A673 (cell line): ENCODE results near the gene TRPM4.

ENCODE experiments used
- EZH2 ChIP-seq: fragments of 200-600 bp; sonication (generic); IDR thresholded peaks from 2 replicates; pipeline ENCODE4 v1.6.1; 2017; ENCODE audit warnings: borderline replicate concordance, low read depth, mild to moderate bottlenecking, mixed read lengths, antibody characterized with exemption, low read length; ENCODE audit not compliant: poor library complexity, severe bottlenecking
- TF ChIP-seq, protein P1 (sequence below): fragments of 300-800, 200-600 bp; sonication (generic); conservative IDR thresholded peaks from 2 replicates; pipeline ENCODE4 v1.5.1; 2017; ENCODE audit warnings: low read depth, mild to moderate bottlenecking, antibody characterized with exemption, low read length, moderate library complexity, mixed read lengths

DNA sequence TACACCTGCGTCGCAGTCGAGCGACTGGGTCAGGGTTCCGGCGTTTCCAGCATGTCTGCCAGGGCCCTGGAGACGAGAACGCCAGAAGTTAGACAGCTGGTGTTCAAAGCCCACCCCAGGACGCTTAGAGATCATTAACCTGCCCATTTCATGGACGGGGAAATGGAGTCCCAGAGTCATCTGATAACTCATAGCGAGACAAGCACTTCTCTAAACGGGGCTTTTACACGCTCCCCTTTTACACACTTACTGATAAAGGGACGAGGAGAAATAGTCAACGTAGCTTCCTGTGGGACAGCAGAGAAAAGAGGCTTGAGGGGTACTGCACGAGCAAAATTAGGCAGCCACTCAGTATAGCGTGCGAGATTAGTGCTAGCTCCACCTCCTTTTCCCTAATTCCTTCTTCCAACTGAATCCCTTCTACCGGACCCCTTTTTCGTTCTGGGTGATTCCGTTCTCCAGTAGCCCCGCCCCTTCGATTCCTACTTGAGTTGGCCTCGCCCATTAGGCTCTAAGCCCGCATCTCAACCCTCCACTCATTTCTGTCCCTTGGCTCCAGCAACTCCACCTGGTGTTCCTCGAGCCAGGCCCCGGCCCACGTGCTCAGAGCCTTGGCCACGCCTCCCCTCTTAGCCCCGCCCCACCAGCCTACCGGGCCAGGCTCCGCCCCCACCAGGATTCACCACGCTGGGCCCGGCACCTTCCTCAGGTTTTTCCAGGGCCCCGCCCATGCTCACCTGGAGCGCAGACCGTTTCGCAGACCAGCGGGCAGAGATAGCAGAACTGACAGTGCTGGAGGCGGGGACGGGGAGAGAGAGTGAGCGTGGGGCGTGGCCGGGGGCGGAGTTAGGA, 6.1 kb upstream of the TRPM4 start:
- TF ChIP-seq, protein P1, sequence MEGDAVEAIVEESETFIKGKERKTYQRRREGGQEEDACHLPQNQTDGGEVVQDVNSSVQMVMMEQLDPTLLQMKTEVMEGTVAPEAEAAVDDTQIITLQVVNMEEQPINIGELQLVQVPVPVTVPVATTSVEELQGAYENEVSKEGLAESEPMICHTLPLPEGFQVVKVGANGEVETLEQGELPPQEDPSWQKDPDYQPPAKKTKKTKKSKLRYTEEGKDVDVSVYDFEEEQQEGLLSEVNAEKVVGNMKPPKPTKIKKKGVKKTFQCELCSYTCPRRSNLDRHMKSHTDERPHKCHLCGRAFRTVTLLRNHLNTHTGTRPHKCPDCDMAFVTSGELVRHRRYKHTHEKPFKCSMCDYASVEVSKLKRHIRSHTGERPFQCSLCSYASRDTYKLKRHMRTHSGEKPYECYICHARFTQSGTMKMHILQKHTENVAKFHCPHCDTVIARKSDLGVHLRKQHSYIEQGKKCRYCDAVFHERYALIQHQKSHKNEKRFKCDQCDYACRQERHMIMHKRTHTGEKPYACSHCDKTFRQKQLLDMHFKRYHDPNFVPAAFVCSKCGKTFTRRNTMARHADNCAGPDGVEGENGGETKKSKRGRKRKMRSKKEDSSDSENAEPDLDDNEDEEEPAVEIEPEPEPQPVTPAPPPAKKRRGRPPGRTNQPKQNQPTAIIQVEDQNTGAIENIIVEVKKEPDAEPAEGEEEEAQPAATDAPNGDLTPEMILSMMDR: no peak
- TF ChIP-seq EZH2: no peak
